GM10248 (cell line): ENCODE results near the gene ZNF747.

Experiments
- CTCF ChIA-PET: fragments of 300-600 bp; sonication (Branson Sonifier 250); formaldehyde crosslinking; extraction: SDS; loops from one replicate; lab custom pipeline; 2021; ENCODE audit warnings: antibody characterized with exemption; lab: Yijun Ruan, JAX
- POLR2A ChIA-PET: fragments of 350-650 bp; sonication (Branson Sonifier 250); formaldehyde crosslinking; extraction: SDS; loops from one replicate; lab custom pipeline; 2020; ENCODE audit warnings: antibody characterized with exemption; lab: Yijun Ruan, JAX
- DNase-seq: peaks from one replicate; pipeline ENCODE4 v3.0.0; 2012; ENCODE audit errors: extremely low spot score
- TF ChIP-seq, protein P1 (sequence below): IDR thresholded peaks from 2 replicates; pipeline ENCODE4 v1.5.1; 2012; ENCODE audit warnings: mild to moderate bottlenecking, low read depth; ENCODE audit errors: extremely low read depth, missing control alignments, control extremely low read depth

ZNF747 gene

DNA sequence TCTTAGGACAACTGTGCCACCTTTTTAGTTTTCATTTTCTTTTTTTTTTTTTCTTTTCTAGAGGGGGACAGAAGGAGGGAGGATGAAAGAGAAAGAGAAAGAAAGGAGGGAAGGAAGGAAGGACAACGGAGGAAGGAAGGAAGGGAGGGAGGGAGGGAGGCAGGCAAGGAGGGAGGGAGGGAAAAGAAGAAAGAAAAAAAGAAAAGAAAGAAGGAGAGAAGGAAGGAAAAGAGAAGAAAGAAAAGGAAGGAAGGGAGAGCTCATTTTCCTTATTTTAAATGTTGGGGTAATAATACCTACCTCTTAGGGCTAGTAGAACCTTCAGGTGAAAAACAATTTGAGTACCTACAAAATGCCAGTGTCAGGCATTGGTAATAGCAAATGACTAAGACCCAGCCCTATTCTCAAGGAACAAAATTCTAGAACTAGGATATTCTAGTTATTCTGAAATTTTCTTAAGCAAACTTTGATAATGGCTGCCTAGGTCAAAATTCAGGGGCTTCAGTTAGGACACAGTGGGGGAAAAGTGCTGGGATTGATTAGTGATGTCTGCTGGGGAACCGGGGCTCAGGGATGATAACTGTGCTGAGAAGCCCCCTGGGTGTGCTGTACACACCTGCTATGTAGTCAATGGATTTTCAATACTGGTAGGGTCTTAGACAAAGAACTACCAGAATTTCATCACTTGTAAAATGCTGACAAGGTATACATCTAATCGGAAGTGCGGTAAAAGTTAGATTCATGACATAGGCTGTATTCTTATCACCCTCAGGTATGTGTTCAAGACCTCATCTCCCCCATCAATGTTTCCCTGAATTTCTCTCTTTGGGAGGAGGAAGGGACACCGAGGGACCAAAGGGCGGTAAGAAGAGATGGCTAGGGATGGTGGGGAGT lies 31.0 kb downstream of the ZNF747 start:
- POLR2A ChIA-PET = interaction anchor here (0.6 kb wide), 1 partner anchor 112 kb away, joined by 4 read pairs; no protein-coding TSS in a partner anchor
- CTCF ChIA-PET = no interaction called here
- DNase-seq = no peak
- TF ChIP-seq, protein P1, sequence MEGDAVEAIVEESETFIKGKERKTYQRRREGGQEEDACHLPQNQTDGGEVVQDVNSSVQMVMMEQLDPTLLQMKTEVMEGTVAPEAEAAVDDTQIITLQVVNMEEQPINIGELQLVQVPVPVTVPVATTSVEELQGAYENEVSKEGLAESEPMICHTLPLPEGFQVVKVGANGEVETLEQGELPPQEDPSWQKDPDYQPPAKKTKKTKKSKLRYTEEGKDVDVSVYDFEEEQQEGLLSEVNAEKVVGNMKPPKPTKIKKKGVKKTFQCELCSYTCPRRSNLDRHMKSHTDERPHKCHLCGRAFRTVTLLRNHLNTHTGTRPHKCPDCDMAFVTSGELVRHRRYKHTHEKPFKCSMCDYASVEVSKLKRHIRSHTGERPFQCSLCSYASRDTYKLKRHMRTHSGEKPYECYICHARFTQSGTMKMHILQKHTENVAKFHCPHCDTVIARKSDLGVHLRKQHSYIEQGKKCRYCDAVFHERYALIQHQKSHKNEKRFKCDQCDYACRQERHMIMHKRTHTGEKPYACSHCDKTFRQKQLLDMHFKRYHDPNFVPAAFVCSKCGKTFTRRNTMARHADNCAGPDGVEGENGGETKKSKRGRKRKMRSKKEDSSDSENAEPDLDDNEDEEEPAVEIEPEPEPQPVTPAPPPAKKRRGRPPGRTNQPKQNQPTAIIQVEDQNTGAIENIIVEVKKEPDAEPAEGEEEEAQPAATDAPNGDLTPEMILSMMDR = no peak

DNA sequence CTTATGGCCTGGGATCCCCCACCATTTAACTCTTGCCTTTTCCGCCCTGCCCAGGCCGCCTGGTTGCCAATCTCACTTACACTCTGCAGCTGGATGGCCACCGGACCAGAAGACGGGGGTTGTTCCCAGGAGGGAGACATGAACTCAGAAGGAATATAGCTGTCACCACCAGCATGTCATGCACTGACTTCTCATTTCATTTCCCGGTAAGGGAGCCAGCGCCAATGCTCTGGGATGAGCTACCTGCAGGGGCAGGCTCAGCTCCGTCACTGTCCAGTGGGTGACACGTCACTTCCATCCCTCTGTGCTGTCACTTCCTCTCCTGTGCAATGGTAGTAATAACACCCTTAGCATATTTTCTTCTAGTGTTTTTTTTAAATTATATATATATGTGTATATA lies 35.4 kb downstream of the ZNF747 start:
- CTCF ChIA-PET = interaction anchor here (1.2 to 3.5 kb wide), 6 partner anchors 11 to 116 kb away, joined by 3 to 13 read pairs (median 4); partner anchors contain the start of genes DCTPP1 and ZNF747
- no peak for DNase-seq
- TF ChIP-seq, protein P1 = no peak
- POLR2A ChIA-PET = no interaction called here

DNA sequence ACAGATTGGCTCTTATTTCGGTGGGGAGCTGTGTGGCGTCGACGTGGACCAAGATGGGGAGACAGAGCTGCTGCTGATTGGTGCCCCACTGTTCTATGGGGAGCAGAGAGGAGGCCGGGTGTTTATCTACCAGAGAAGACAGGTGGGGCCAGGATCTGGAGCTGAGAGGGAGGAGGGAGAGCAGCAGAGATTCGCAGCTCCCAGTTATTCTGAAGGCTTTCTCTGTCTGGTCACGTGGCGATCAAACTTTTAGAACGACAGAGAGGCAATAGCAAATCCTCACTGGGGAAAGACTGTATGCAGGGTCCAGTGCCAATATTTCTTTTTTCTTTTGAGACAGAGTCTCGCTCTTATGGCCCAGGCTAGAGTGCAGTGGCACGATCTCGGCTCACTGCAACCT lies 39.9 kb downstream of the ZNF747 start:
- TF ChIP-seq, protein P1 = no peak
- ChIA-PET POLR2A (no interaction called here), CTCF (interaction anchor here (0.8 kb wide), 2 partner anchors 14 to 103 kb away, joined by 3 read pairs; no protein-coding TSS in a partner anchor)
- DNase-seq = no peak

DNA sequence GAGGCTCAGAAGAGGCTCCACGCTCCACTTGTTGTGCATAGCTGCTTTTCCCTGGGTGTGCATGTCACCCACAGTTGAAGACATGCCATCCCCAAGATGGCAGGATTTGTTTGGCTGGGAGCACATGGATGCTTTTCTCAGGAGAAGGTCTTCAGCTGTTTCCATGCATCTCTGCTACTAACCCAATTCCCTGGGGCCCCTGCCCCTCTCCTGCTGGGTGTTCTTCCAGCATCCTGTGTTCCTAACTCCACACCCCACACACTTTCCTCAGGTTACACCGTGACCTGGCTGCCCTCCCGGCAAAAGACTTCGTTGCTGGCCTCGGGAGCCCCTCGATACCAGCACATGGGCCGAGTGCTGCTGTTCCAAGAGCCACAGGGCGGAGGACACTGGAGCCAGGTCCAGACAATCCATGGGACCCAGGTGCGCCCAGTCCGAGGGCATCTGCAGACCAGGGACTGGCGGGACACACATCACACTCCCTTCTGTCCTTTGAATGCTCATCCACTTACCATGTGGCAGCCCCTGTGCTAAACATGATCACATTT lies 40.6 kb downstream of the ZNF747 start:
- CTCF ChIA-PET = no interaction called here
- no peak for DNase-seq
- TF ChIP-seq, protein P1 = no peak
- POLR2A ChIA-PET = no interaction called here

DNA sequence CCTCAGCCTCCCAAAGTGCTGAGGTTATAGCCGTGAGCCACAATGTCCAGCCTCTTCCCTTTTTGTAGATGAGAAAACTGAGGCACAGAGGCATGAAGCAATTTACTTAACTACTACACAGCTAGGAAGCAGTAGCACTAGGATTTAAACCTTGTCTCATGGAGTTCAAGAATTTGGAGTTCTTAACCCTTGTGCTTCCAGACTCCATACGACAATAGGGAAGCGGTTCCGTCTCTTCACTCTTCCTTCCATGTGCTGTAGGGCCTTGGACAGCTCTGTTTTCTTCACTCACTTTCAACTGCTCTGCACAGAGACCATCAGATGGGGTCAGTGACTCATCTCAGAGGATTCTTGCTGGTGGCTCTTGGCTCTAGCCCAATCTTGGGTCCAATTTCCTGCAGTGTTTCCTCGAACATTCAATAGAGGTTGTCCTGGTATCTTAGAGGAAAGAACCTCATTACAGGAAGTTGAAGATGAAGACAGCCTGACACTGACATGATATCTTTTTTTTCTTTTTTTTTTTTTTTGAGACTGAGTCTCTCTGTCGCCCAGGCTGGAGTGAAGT lies 42.8 kb downstream of the ZNF747 start:
- TF ChIP-seq, protein P1 = no peak
- CTCF ChIA-PET = interaction anchor here (0.9 to 1.6 kb wide), 2 partner anchors 77 to 124 kb away, joined by 3 to 4 read pairs; no protein-coding TSS in a partner anchor
- no peak for DNase-seq
- POLR2A ChIA-PET = no interaction called here

DNA sequence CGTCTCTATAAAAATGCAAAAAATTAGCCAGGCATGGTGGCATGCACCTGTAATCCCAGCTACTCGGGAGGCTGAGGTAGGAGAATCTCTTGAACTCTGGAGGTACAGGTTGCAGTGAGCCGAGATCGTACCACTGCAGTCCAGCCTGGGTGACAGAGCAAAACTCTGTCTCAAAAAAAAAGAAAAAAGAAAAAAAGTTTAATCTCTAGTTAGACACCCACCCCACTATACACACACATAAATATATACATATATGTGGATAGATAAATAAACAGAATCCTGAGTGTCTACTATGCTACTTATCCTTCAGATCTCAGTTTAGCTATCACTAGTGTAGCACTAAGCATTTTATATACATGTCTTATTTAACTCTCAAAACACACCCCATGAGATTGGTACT lies 43.4 kb downstream of the ZNF747 start:
- POLR2A ChIA-PET = no interaction called here

More for the DNA sequence above, 43.4 kb downstream of the ZNF747 start:
- no peak for DNase-seq
- TF ChIP-seq, protein P1 = no peak
- CTCF ChIA-PET = interaction anchor here (0.9 to 1.6 kb wide), 2 partner anchors 77 to 124 kb away, joined by 3 to 4 read pairs; no protein-coding TSS in a partner anchor
